ENCODE results near the gene NACC2. TPM values are rescaled to one million over a fixed set of nuclear protein-coding genes. Genes with fewer than 3 reads are reported as not detected.

The NACC2 gene
- polyA plus RNA-seq, 1 of the 3 experiments (the other 2 are of a cell fraction) = 22.1 TPM

- CTCF ChIA-PET = interaction anchor here (1.1 to 1.4 kb wide), 3 partner anchors 9 to 146 kb away, joined by 3 to 4 read pairs (median 3); no protein-coding TSS in a partner anchor
- no peak for TF ChIP-seq USF2 (IDR thresholded peaks at IDR 0.05; ENCODE audit: borderline replicate concordance, low read depth, low read length)
- no peak for TF ChIP-seq REST (IDR thresholded peaks at IDR 0.05; ENCODE audit: low read depth, low read length)
- no peak for TF ChIP-seq SMC3 (IDR thresholded peaks at IDR 0.05; ENCODE audit: low read depth, low read length)
- no peak for TF ChIP-seq NRF1 (IDR thresholded peaks at IDR 0.05; ENCODE audit: low read depth, low read length)
- TF ChIP-seq MAX (IDR thresholded peaks at IDR 0.05; ENCODE audit: low read depth) = no peak
- no peak for TF ChIP-seq TEAD4 (IDR thresholded peaks at IDR 0.05; ENCODE audit: borderline replicate concordance, insufficient read depth)
- Histone ChIP-seq H4K20me1 (ENCODE audit: insufficient read depth) (no peaks in the 10 kb centered on the region), H3K9ac (no peak overlapping the region), H3K4me1 (ENCODE audit: control insufficient read depth in 1 of 2, insufficient read depth in 2 of 2, low read depth in 1 of 2, low read length in 1 of 2) (peaks cover 4 to 9% of the 10 kb centered on the region in 2 experiments; a peak in 2 of 4 replicates), H3K9me3 (no peaks in the 10 kb centered on the region), H3K9me2 (no peaks in the 10 kb centered on the region), H3F3A (replicated peaks; ENCODE audit: insufficient read depth) (no peaks in the 10 kb centered on the region), H3K4me3 (ENCODE audit: low read depth in 2 of 2, low read length in 1 of 2) (no peak overlapping the region), H3K79me2 (ENCODE audit: insufficient read depth) (no peaks in the 10 kb centered on the region), H3K27me3 (ENCODE audit: insufficient read depth) (peaks cover 43% of the 10 kb centered on the region), H3K36me3 (replicated peaks in 1 of 2; ENCODE audit: control insufficient read depth in 1 of 2, insufficient read depth in 2 of 2, low read length in 1 of 2) (no peaks in the 10 kb centered on the region), H2AFZ (ENCODE audit: low read depth) (no peak overlapping the region), H3K4me2 (no peak overlapping the region), H3K27ac (ENCODE audit: low read depth in 2 of 2, low read length in 1 of 2) (no peak overlapping the region)
- no peak for DNase-seq
- POLR2A ChIA-PET = interaction anchor here (1.4 kb wide), 1 partner anchor 139 kb away, joined by 4 read pairs; no protein-coding TSS in a partner anchor
- 55% methylated on average over 6 of the region's 17 CpGs for WGBS (ENCODE audit: low lambda C conversion rate)
Observed at GRCh38 chr9:136129176-136129575, 34.1 kb upstream of the NACC2 start.

DNA sequence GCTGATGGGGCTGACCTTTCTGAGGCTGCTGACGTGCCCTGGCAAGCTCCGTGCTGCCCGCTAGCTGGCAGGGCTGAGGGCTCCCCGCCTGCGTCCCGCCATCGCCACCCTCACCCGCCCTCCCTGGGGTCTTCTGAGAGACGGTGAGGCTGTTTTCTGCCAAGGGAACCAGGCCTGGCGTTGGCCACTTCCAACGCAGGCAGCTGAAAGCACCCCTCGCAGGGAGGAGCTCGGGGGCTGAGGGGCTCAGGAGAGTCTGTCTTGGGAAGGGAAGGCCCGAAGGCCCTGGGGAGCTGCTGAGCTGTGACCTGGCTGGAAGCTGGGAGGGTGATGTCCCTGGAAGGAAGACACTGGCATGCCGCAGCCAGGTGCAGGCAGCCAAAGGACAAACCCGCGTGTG, 33.3 kb upstream of the NACC2 start:
- CTCF ChIA-PET = interaction anchor here (0.7 to 1.4 kb wide), 5 partner anchors 8 to 145 kb away, joined by 3 to 4 read pairs (median 3); no protein-coding TSS in a partner anchor
- H3K79me2 ChIP-seq (ENCODE audit: insufficient read depth) = no peaks in the 10 kb centered on the region
- POLR2A ChIA-PET = interaction anchor here (1.4 kb wide), 1 partner anchor 138 kb away, joined by 4 read pairs; no protein-coding TSS in a partner anchor
- H3K4me1 ChIP-seq (ENCODE audit: control insufficient read depth in 1 of 2, insufficient read depth in 2 of 2, low read depth in 1 of 2, low read length in 1 of 2) = peaks cover 1 to 3% of the 10 kb centered on the region in 2 experiments; a peak in 2 of 4 replicates
- H3K4me3 ChIP-seq (ENCODE audit: low read depth in 2 of 2, low read length in 1 of 2) = no peak overlapping the region
- no peaks in the 10 kb centered on the region for H3K36me3 ChIP-seq (replicated peaks in 1 of 2; ENCODE audit: control insufficient read depth in 1 of 2, insufficient read depth in 2 of 2, low read length in 1 of 2)
- peaks cover 35% of the 10 kb centered on the region for H3K27me3 ChIP-seq (ENCODE audit: insufficient read depth)
- no peaks in the 10 kb centered on the region for H3F3A ChIP-seq (replicated peaks; ENCODE audit: insufficient read depth)
- H3K9me2 ChIP-seq = no peaks in the 10 kb centered on the region
- H3K9ac ChIP-seq = no peak overlapping the region
- H3K9me3 ChIP-seq = no peaks in the 10 kb centered on the region
- H4K20me1 ChIP-seq (ENCODE audit: insufficient read depth) = no peaks in the 10 kb centered on the region
- 69% methylated on average over 17 of the region's 17 CpGs for WGBS (ENCODE audit: low lambda C conversion rate)
- TF ChIP-seq CTCF (IDR thresholded peaks at IDR 0.05) = no peak
- TF ChIP-seq NRF1 (IDR thresholded peaks at IDR 0.05; ENCODE audit: low read depth, low read length) = no peak
- no peak for TF ChIP-seq POLR2AphosphoS5 (IDR thresholded peaks at IDR 0.05; ENCODE audit: low read depth, low read length)
- no peak for TF ChIP-seq CHD2 (IDR thresholded peaks at IDR 0.05; ENCODE audit: low read length, partially characterized antibody)
- TF ChIP-seq REST (IDR thresholded peaks at IDR 0.05; ENCODE audit: low read depth, low read length) = no peak
- no peak for TF ChIP-seq SMC3 (IDR thresholded peaks at IDR 0.05; ENCODE audit: low read depth, low read length)
- no peak for TF ChIP-seq JUND (IDR thresholded peaks at IDR 0.05)
- no peak overlapping the region for H2AFZ ChIP-seq (ENCODE audit: low read depth)
- no peak overlapping the region for H3K4me2 ChIP-seq
- no peak for DNase-seq
- H3K27ac ChIP-seq (ENCODE audit: low read depth in 2 of 2, low read length in 1 of 2) = no peak overlapping the region
